ENCODE results near the gene NUAK2.

- TF ChIP-seq POLR2A (IDR thresholded peaks at IDR 0.05; ENCODE audit: low read length) = no peak
- TF ChIP-seq GATA1 (IDR thresholded peaks at IDR 0.05; ENCODE audit: low read depth, low read length) = no peak
These were observed 36.0 kb upstream of the NUAK2 start for GRCh38 chr1:205357567-205357966.
